ENCODE data around the gene SLC36A3. TPM values are rescaled to one million over a fixed set of nuclear protein-coding genes. Genes with fewer than 3 reads are reported as not detected.

Gene SLC36A3
- total and polyA plus RNA-seq, 2 of the 8 experiments (the other 6 are each of a cell fraction or from before 2014, with no cell fraction given), result not detected

- no peak overlapping the region for H2BK15ac ChIP-seq (ENCODE audit: low read length)
- TF ChIP-seq KDM4A (IDR thresholded peaks at IDR 0.05; ENCODE audit: low read depth, low read length, severe bottlenecking) (no peak), SAP30 (IDR thresholded peaks at IDR 0.05; ENCODE audit: insufficient read depth, insufficient replicate concordance, low read length) (no peak), MAFK (IDR thresholded peaks at IDR 0.05; ENCODE audit: low read depth, low read length) (no peak), TAF1 (IDR thresholded peaks at IDR 0.05; ENCODE audit: low read depth, low read length) (no peak), HDAC6 (IDR thresholded peaks at IDR 0.05; ENCODE audit: low read depth, low read length) (no peak), JUN (IDR thresholded peaks at IDR 0.05; ENCODE audit: low read depth, low read length) (no peak), EZH2 (IDR thresholded peaks at IDR 0.05; ENCODE audit: low read depth, low read length, severe bottlenecking) (no peak), POLR2A (IDR thresholded peaks at IDR 0.05; ENCODE audit: control extremely low read depth in 1 of 2, low read depth in 2 of 2, low read length in 2 of 2) (no peak)
- no peak overlapping the region for H3K27ac ChIP-seq (ENCODE audit: low read depth, low read length)
- no peak overlapping the region for H4K5ac ChIP-seq (ENCODE audit: insufficient read length, low read depth, low read length)
- no peak overlapping the region for H2BK120ac ChIP-seq (replicated peaks; ENCODE audit: low read depth, low read length)
- H2BK20ac ChIP-seq (ENCODE audit: low read length), result no peak overlapping the region
- H3K4ac ChIP-seq (replicated peaks; ENCODE audit: insufficient read length, low read depth, low read length), result no peak overlapping the region
- FAIRE-seq (no peak), DNase-seq (ENCODE audit: low read depth in 1 of 2, low spot score in 2 of 2) (no peak)
- H4K91ac ChIP-seq (replicated peaks; ENCODE audit: insufficient read length, low read length), result no peak overlapping the region
- no peak overlapping the region for H2BK12ac ChIP-seq (ENCODE audit: low read depth, low read length)
- no peak overlapping the region for H3K9ac ChIP-seq (replicated peaks in 1 of 4; ENCODE audit: extremely low read depth in 1 of 4, low read depth in 3 of 4, low read length in 3 of 4)
- peaks cover 0 to 7% (median 3%) of the 10 kb centered on the region in 4 experiments; a peak in 3 of 7 replicates for H3K4me1 ChIP-seq (replicated peaks in 1 of 4; ENCODE audit: control insufficient read depth in 3 of 4, insufficient read depth in 4 of 4, low read length in 3 of 4)
- H2BK5ac ChIP-seq (ENCODE audit: low read depth, low read length), result no peak overlapping the region
- peaks cover 0 to 3% of the 10 kb centered on the region in 2 experiments for H4K20me1 ChIP-seq (replicated peaks in 1 of 2; ENCODE audit: control insufficient read depth in 1 of 2, insufficient read depth in 2 of 2, low read length in 2 of 2)
- no peak overlapping the region for H3K4me3 ChIP-seq (ENCODE audit: extremely low read depth in 1 of 4, insufficient read depth in 2 of 4, low read depth in 3 of 4, low read length in 4 of 4)
- WGBS, 2 experiments (ENCODE audit: extremely low coverage in 1 of 2, insufficient coverage in 1 of 2, insufficient read length in 1 of 2, insufficient replicate concordance in 2 of 2, low coverage in 1 of 2, low lambda C conversion rate in 2 of 2, missing lambda C conversion rate in 1 of 2), result 92% methylated on average over 7 of the region's 7 CpGs; no CpG with 5 or more reads in 1 of the 2 experiments
- no peak overlapping the region for H2AK5ac ChIP-seq (ENCODE audit: low read depth, low read length)
- POLR2A ChIA-PET (ENCODE audit: partially characterized antibody), result interaction anchor here (1.3 kb wide), 1 partner anchor 34 kb away, joined by 5 read pairs; the partner anchor contains the start of gene CCDC69
- H3K23me2 ChIP-seq (ENCODE audit: low read depth, low read length), result peaks cover 5% of the 10 kb centered on the region; the same call in 1 of the 2 replicates
- no peak overlapping the region for H3K4me2 ChIP-seq (ENCODE audit: insufficient read depth in 1 of 2, low read depth in 2 of 2, low read length in 2 of 2)
- no peaks in the 10 kb centered on the region for H3K36me3 ChIP-seq (ENCODE audit: control insufficient read depth in 2 of 4, insufficient read depth in 4 of 4, low read length in 3 of 4)
- H3K79me1 ChIP-seq (ENCODE audit: low read depth, low read length), result no peaks in the 10 kb centered on the region
- H3K23ac ChIP-seq (ENCODE audit: insufficient read length), result no peak overlapping the region
- no peak overlapping the region for H3K18ac ChIP-seq (ENCODE audit: extremely low read depth, low read length)
- H3K79me2 ChIP-seq (ENCODE audit: control insufficient read depth in 1 of 2, insufficient read depth in 2 of 2, low read length in 2 of 2), result peaks cover 0 to 8% of the 10 kb centered on the region in 2 experiments; a peak in 2 of 4 replicates
- H3K27me3 ChIP-seq (replicated peaks in 1 of 4; ENCODE audit: control insufficient read depth in 3 of 4, extremely low read depth in 1 of 4, insufficient read depth in 3 of 4, low read length in 3 of 4), result no peaks in the 10 kb centered on the region
- no peak overlapping the region for H2AFZ ChIP-seq (ENCODE audit: low read length)
- no peaks in the 10 kb centered on the region for H3K9me3 ChIP-seq (ENCODE audit: insufficient read depth in 2 of 2, low read depth in 1 of 2, low read length in 1 of 2)
- CTCF ChIA-PET (ENCODE audit: partially characterized antibody), result interaction anchor here (0.6 to 4.3 kb wide), 9 partner anchors 20 to 522 kb away, joined by 3 to 25 read pairs (median 5); no protein-coding TSS in a partner anchor
- no peak overlapping the region for H3K14ac ChIP-seq (ENCODE audit: insufficient read length)
- H3K56ac ChIP-seq (replicated peaks; ENCODE audit: insufficient read length, low read depth, low read length), result no peak overlapping the region
- H4K8ac ChIP-seq (ENCODE audit: extremely low read depth, insufficient read depth, low read length), result no peak overlapping the region
These were observed 45.4 kb downstream of the SLC36A3 start for GRCh38 chr5:151258201-151258611.

All from H1 (cell line).